Hindlimb muscle (tissue), 1 donor: ENCODE data around the gene NCEH1. TPM values are rescaled to one million over a fixed set of nuclear protein-coding genes. Genes with fewer than 3 reads are reported as not detected.

ENCODE experiments used
- DNase-seq: peaks from one replicate; pipeline ENCODE4 v3.0.0-alpha.2; 2013
- polyA plus RNA-seq: library from polyadenylated mRNA; unstranded; fragments of 120-200 nt; gene quantifications from one replicate; pipeline ENCODE4 v1.2.1, GENCODE V29; 2013; ENCODE audit not compliant: insufficient read length

Gene NCEH1
- polyA plus RNA-seq, 1 donor = 2.1 TPM

DNA sequence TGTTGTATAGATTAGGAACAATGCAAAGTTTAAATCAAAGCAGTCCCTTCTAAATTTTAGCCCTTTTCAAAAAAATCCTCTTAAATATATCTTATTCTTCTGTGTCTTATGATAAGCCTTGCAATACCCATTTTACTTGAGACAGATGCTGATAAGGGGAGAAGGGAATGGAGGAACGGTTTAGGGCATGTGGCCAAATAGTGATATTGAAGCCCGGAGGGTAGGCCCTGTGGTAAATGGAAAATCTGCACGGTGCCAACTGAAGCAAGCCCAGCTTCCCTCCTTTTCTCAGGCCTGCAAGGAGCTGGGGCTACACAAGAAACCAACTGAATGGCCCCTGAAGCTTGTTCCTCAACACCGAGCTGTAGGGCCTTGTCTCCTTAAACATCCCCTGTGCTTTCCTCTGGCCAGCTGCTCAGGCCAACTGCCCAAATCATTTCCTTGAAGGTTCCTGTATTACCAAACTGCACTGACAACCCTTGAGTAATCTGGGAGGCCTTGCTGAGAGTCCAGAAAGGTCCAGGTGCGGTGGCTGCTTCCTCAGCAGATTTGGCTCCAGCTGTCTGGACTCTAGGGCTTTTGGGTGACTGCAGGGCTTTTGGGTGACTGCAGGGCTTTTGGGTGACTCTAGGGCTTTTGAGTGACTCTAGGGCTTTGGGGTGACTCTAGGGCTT is 67.2 kb downstream of the NCEH1 start:
- no peak for DNase-seq

DNA sequence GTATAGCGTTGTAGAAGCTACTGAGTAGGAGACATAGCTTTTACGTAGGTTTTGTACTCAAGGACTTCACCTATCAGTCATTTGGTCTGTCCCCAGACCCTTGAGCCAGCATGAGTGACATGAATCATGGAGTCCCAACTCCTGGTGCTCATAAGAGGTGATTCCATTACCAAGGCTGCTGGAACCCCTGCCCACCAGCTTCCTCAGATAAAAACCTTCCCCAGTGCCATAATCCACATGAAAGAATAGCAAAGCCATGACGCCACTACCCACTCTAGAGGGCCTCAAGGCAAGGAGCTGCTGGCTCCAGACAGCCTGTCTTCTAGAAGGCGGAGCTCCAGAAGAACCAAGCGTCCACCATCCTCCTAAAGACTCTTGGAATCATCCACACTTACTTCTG is 69.6 kb downstream of the NCEH1 start:
- DNase-seq = no peak

GRCh38 chr3:172640751-172641150 is 70.1 kb downstream of the NCEH1 start:
- DNase-seq = no peak

DNA sequence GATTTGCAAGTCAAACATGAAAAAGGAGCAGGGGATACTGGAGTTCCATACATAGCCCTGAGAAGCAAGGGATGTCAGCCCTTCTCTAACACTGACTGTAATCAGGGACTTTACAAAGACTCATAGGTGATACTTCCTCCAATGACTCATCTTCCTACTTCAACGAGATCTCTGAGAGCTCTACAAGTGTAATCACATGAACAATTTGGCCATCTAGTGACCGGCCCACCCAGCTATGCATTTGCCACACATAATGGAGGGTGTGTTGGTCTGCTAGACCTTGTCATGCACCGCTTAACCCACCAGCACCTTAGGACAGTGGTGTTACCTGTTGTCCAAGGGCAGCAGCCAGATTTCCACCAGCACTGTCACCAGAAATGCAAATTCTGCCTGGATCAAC is 75.3 kb downstream of the NCEH1 start:
- DNase-seq = no peak

DNA sequence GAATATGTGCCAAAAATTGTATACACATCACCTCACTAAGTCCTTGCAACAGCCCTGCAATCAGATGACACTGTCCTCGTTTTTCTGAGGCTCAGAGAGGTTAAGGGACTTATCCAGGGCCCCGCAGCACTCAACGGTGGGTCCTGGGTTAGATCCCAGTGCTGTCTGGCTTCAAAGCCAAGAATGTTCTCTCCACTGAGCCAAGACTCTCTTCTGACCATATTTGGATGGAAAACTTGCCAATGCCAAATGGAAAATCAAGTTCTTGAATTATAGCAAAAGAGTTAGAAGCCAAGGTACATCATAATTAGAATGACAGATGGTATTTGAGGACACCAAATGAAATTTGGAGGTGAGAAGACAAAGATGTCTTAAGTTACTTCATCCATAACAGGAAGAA is 75.9 kb downstream of the NCEH1 start:
- DNase-seq = peak; percentile 35

- DNase-seq = peak; percentile 36
Measured at GRCh38 chr3:172630316-172630715, 80.6 kb downstream of the NCEH1 start.

- DNase-seq = no peak
Measured at GRCh38 chr3:172629470-172629869, 81.4 kb downstream of the NCEH1 start.

GRCh38 chr3:172627057-172627809 is 83.6 kb downstream of the NCEH1 start:
- no peak for DNase-seq

DNA sequence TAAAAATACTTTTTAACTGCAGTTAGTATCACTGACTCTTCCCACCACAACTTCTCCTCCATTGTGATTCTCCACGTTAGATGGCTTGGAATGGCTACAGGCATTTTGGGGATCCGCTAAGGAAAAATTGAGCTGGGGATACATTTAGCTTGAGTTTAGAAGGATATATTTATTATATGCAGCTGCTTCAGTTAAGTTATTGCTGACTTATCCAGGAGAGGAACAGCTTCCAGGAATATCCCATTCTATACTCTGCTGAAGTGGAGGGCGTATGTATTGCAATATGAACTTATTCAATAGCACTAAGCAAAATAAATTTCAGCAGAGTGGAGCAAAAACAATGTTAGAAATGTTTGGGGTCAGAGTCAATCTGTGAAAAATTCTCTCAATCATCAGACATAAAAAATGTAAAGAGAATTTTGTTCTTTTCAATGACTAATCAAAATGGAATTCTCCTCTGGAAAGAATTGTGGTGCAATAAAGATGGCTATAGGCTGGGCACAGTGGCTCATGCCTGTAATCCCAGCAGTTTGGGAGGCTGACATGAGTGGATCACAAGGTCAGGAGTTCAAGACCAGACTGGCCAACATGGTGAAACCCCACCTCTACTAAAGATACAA is 84.7 kb downstream of the NCEH1 start:
- no peak for DNase-seq

DNA sequence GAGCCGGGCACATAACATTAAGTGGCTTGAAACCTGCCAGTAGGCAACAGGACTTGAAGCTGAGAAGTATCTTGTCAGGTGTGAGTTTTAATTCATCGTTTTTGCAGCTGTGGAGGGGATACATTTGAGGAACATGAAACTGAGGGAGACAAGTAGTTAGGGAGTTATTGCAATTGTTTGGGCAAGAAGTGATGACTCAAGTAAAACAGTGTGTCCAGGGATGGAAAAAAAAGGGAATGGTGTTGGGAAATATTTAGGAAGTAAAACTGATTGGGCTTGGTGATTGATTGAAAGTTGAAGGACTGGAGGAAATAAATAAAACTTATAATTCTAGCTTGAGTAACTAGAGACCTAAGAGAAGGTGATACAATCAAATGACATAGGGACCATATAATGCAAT is 85.5 kb downstream of the NCEH1 start:
- no peak for DNase-seq

- DNase-seq = no peak
Measured at GRCh38 chr3:172624999-172625398, 85.9 kb downstream of the NCEH1 start.

DNA sequence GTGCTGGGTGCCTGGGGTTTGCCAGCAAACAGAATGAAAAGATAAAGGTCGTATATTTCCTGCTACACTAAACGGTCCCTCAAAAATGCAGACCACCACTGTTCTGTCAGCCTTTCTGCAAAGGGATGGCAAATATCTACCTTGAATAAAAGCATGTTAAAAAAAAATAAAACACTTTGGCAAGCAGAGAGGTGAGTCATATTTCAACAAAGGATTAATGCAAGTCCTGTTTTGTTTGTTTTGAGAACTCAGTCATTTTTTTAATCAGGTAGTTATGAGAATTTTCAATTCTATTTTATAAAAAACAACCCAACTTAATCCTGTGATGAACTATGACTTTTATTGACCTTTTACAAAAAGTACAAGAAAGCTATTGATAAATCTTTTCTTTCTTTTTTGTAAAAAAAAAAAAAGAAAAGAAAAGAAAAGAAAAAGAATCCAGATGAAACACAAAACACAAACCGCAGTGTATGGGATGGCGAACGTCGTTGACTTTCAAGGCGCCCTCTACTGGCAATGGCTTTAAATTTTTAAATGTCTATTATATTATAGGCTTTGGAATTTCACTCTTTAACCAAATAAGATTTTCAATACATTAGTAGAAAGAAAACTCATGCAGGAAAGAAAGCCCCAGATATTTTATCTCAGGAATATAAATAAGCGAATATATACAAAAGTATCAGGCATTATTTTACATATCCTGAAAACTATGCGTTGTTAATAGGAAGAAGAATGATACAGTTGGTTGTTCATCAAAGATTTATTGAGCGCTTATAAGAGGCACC is 87.8 kb downstream of the NCEH1 start:
- DNase-seq = peak; percentile 45

- DNase-seq = no peak
Measured at GRCh38 chr3:172622156-172622555, 88.7 kb downstream of the NCEH1 start.

DNA sequence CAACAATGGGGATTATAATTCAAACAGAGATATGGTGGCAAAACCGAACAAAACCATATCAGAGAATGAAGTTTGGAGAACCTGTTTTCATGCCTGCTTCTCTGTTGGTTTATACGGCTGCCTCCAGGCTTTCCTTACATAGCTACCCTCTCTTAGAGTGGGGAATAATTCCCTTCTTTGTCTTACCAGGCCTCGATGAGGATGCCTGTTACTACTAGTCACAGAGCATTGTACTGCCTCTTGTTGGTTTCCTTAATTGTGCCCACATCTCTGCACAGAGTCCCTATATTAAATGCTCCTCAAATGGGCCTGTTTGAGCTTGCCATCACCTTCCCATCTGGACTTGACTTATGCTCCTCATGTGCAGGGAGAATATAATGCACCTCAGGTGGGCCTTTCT is 92.9 kb downstream of the NCEH1 start:
- no peak for DNase-seq

- no peak for DNase-seq
Measured at GRCh38 chr3:172617013-172617706, 93.7 kb downstream of the NCEH1 start.

- DNase-seq = no peak
Measured at GRCh38 chr3:172616031-172616461, 94.8 kb downstream of the NCEH1 start.

- DNase-seq = no peak
Measured at GRCh38 chr3:172615296-172615695, 95.6 kb downstream of the NCEH1 start.

DNA sequence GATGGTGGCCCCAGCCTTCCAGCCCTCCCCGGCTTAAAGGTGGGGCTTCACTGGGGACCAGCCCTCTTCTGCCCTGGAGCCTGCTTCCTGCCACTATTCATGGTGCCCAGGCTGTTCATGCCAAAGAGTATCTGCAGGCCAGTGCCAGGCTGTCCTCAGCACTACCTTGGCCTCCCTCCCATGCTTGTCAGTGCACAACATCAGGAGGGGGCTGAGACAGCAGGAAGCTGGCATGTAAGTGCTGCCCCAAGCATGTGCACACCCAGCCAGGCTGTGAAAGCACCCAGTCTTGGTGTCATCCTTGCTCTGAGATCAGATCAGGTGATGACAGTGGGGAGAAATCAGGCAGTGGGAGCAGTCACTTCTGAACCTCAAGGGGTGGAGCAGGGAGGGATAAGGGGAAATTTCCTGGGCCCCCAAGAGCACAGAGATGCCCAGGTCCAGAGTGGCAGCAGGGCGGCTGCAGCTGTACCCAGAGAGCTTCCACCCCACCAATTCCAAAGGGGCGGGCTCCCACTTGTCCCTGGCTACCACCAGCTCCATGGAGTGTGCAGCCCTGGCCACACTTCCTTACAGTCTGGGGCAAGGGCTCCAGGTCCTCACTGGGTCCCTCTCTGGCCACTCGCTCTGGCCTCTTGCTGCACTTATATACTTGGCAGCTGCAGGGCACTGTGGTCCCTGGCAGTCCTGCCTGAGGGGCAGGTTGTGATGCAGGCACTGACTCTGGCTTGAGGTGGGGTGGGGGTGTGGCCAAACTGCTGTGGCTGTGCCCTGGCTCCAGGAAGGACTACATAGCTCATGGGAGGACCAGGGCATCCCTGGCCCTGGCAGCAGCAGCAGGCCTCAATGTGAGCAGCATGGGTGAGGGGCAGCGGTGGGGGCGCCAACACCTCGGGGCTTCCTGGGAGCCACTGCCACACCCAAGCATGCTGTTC is 96.3 kb downstream of the NCEH1 start:
- DNase-seq = no peak

DNA sequence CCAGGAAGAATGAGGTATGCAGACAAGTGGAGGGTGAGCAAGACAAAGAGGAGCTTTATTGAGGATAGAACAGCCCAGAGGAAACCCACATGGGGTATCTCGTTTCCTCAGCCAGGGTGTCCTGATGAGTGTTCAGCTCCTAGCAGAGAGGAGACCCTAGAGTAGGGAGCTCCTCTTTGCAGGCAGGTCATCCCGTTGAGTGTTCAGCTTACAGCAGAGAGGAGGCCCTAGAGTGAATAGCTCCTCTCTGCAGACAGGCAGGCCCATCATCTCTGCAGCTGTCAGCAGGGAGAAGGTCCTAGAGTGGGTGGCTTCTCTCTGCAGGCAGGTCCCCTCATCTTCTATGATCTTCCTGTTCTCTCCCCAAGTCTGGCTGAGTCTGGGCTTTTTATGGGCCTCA is 97.0 kb downstream of the NCEH1 start:
- no peak for DNase-seq

DNA sequence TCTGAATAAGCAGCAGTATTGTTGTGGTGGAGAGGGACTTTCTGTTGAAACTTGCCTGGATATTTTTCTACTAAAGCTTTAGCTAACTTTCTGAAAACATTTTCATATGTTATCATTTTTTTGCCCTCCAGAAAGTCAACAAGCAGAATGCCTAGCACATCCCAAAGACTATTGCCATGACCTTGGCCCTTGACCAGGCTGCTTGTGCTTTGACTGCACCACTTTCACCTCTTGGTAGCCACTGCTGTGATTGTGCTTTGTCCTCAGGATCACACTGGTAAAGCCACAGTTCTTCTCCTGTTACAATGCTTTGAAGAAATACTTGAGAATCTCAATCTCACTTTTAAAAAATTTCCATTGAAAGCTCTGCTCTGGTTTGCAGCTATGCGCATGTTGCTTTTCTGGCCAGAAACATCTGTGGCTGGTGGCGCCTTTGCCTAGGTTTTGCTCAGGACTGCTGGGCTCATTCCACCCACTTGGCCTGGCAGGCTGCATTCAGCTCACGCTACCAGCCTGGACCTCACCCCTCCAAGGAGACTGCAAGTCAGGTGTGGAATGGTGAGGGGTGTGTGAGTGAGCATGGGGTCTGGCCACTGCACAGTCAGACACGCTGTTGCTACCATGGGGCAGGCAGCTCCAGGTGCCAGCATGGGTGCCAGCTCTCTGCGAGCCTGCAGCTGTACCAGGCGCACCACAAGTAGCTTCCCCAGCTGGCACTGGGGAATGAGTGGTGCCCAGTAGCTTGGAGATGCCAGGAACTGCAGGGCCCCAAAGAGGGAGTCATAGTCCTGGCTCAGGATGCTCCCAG is 97.8 kb downstream of the NCEH1 start:
- no peak for DNase-seq
